ENCODE measurements around the gene HES5. TPM values are rescaled to one million over a fixed set of nuclear protein-coding genes. Genes with fewer than 3 reads are reported as not detected.

The HES5 gene
- total RNA-seq, 4 donors from 2014 or later: 0.34 to 2.8 (median 1.8) TPM; not detected in 1

DNA sequence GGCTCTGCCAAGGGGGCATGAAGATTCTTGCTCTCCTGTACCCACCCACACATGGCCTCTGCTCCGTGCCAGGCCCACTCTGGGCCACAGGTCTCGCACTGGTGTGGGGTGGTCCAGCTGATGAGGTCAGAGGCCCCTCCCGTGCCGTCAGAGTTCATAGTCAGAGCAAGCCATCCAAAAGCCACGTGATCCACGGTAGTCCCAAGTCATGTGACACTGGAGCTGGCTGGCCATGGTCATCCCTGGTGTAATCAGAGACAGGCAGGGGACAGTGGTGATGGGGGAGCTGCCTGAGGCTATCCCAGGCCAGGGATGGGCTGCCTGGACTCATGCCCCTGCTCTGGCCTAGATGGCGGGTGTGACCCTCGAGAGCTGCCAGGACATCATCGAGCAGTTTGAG lies 43.5 kb downstream of the HES5 start:
- H3K4me3 ChIP-seq: no peak overlapping the region
- no peak for DNase-seq
- intact Hi-C loops (cut with DNase I; ENCODE audit: low total_unique reads): no loop called here
- no peak overlapping the region for H3K27ac ChIP-seq
- no peak for TF ChIP-seq POLR2A (IDR thresholded peaks at IDR 0.05)
- TF ChIP-seq, protein P1, sequence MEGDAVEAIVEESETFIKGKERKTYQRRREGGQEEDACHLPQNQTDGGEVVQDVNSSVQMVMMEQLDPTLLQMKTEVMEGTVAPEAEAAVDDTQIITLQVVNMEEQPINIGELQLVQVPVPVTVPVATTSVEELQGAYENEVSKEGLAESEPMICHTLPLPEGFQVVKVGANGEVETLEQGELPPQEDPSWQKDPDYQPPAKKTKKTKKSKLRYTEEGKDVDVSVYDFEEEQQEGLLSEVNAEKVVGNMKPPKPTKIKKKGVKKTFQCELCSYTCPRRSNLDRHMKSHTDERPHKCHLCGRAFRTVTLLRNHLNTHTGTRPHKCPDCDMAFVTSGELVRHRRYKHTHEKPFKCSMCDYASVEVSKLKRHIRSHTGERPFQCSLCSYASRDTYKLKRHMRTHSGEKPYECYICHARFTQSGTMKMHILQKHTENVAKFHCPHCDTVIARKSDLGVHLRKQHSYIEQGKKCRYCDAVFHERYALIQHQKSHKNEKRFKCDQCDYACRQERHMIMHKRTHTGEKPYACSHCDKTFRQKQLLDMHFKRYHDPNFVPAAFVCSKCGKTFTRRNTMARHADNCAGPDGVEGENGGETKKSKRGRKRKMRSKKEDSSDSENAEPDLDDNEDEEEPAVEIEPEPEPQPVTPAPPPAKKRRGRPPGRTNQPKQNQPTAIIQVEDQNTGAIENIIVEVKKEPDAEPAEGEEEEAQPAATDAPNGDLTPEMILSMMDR (IDR thresholded peaks at IDR 0.05): no peak
- H3K27me3 ChIP-seq: no peaks in the 10 kb centered on the region
- peaks cover 0 to 6% of the 10 kb centered on the region in 2 donors for H3K9me3 ChIP-seq
- no peaks in the 10 kb centered on the region for H3K4me1 ChIP-seq
- H3K36me3 ChIP-seq: no peaks in the 10 kb centered on the region

GRCh38 chr1:2486041-2486440 lies 44.0 kb downstream of the HES5 start:
- intact Hi-C loops (cut with DNase I; ENCODE audit: low total_unique reads): no loop called here
- TF ChIP-seq, protein P1 (IDR thresholded peaks at IDR 0.05): no peak
- TF ChIP-seq POLR2A (IDR thresholded peaks at IDR 0.05): no peak

DNA sequence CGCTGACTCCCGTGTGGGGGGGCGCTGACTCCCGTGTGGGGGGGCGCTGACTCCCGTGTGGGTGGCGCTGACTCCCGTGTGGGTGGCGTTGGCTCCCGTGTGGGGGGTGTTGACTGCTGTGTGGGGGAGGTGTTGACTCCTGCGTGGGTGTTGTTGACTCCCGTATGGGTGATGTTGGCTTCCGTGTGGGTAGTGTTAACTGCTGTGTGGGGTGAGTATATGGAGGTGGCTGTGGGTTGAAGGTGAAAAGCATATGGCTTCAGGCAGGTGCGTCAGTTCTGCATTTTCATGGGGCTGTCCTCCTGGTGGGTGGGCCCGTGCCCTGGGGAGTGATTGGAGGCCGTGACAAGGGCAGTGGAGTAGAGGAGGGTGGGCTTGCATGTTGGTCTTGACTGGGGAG lies 46.1 kb downstream of the HES5 start:
- no peaks in the 10 kb centered on the region for H3K36me3 ChIP-seq
- intact Hi-C loops (cut with DNase I; ENCODE audit: low total_unique reads): no loop called here
- H3K9me3 ChIP-seq: peaks cover 0 to 6% of the 10 kb centered on the region in 2 donors
- DNase-seq: no peak
- no peaks in the 10 kb centered on the region for H3K4me1 ChIP-seq
- no peak for TF ChIP-seq POLR2A (IDR thresholded peaks at IDR 0.05)
- TF ChIP-seq, protein P1 (IDR thresholded peaks at IDR 0.05): no peak
- no peak overlapping the region for H3K4me3 ChIP-seq
- H3K27me3 ChIP-seq: no peaks in the 10 kb centered on the region
- no peak overlapping the region for H3K27ac ChIP-seq

More at GRCh38 chr1:2486041-2486440, 44.0 kb downstream of the HES5 start:
- Histone ChIP-seq H3K27ac (no peak overlapping the region), H3K27me3 (no peaks in the 10 kb centered on the region), H3K36me3 (no peaks in the 10 kb centered on the region), H3K4me1 (no peaks in the 10 kb centered on the region), H3K9me3 (peaks cover 0 to 6% of the 10 kb centered on the region in 2 donors), H3K4me3 (no peak overlapping the region)
- DNase-seq: no peak

DNA sequence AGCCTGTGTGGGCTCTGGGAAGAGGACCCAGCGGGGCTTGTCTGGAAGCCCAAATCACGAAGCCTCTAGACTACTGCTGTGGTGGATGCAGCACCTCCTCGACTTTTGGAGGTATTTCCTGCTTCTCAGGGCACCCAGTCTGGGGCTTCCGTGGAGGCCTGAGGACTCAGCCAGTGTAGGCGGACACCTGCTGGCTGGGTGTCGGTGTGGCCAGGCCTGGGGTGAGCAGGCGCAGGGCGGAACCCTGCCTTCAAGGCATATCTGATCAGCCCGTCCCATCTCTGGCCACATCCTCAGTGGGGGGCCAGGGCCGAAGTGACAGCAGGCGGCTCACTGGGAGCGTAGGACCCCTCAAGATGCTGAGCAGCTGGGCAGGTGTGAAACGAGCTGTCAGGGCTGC lies 47.0 kb downstream of the HES5 start:
- no peak overlapping the region for H3K4me3 ChIP-seq
- intact Hi-C loops (cut with DNase I; ENCODE audit: low total_unique reads): no loop called here
- DNase-seq: no peak
- H3K27ac ChIP-seq: no peak overlapping the region
- H3K36me3 ChIP-seq: no peaks in the 10 kb centered on the region
- no peaks in the 10 kb centered on the region for H3K27me3 ChIP-seq
- no peak for TF ChIP-seq POLR2A (IDR thresholded peaks at IDR 0.05)
- TF ChIP-seq, protein P1 (IDR thresholded peaks at IDR 0.05): no peak
- H3K9me3 ChIP-seq: peaks cover 0 to under 1% of the 10 kb centered on the region in 2 donors
- H3K4me1 ChIP-seq: no peaks in the 10 kb centered on the region

DNA sequence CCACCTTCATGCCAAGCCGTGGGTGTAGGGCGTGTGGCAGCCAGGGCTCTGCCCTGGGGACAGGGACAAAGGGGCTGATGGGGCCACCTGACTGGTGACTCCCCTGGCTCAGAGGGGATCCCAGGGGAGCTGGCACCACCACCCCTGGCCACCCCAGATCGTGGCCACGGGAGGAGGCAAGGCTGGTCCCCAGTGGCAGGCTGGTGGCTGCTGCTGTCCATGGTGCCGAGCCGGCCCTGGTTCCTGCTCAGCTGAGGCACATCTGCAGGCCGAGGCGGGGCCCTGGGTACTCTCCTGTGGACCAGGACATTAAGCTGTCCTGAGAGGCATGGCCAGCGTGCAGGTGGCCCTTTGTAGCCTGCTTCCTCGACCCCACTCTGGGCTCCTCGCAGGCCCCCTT lies 47.5 kb downstream of the HES5 start:
- no peaks in the 10 kb centered on the region for H3K27me3 ChIP-seq
- H3K27ac ChIP-seq: no peak overlapping the region
- H3K4me3 ChIP-seq: no peak overlapping the region
- H3K36me3 ChIP-seq: no peaks in the 10 kb centered on the region
- H3K9me3 ChIP-seq: no peaks in the 10 kb centered on the region
- intact Hi-C loops (cut with DNase I; ENCODE audit: low total_unique reads): no loop called here
- TF ChIP-seq, protein P1 (IDR thresholded peaks at IDR 0.05): no peak
- TF ChIP-seq POLR2A (IDR thresholded peaks at IDR 0.05): no peak
- no peak for DNase-seq
- H3K4me1 ChIP-seq: no peaks in the 10 kb centered on the region

Measured in uterus (tissue), 4 donors.